Measurements from ENCODE around the gene MRPS7.

DNA sequence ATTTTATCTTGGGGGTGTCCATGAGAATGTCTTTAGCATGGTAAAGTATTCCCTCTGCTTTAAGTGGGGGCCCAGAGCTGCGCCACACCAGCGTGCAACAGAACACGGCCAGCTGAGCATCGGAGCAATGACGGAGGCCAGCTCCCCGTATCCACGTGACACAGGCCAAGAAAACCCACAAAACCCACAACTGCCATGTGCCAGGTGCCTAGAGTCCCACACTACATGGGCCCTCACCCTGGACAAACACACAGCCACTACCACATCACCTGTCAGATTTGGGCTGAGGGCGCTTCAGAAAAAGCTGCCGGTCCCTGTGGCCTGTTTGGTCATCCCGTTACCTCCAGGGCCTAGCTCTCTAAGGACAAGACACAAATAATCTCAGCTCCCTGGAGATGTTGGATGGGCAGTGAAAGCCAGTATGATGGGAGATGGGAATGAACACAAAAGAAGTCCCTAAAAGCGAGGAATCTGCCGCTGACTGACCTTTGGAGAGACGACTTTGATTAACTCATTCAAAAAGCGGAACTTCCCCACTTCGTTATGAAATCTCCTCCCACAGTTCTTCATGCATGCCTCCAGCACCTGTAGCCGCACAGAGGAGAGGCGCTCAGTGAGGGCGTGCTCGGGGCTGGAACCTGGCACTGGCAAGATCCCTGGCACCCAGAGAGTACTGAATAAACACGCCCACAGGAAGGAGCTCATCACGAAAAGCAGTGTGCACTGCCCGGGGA, 17.4 kb upstream of the MRPS7 start:
- TF ChIP-seq, protein P1, sequence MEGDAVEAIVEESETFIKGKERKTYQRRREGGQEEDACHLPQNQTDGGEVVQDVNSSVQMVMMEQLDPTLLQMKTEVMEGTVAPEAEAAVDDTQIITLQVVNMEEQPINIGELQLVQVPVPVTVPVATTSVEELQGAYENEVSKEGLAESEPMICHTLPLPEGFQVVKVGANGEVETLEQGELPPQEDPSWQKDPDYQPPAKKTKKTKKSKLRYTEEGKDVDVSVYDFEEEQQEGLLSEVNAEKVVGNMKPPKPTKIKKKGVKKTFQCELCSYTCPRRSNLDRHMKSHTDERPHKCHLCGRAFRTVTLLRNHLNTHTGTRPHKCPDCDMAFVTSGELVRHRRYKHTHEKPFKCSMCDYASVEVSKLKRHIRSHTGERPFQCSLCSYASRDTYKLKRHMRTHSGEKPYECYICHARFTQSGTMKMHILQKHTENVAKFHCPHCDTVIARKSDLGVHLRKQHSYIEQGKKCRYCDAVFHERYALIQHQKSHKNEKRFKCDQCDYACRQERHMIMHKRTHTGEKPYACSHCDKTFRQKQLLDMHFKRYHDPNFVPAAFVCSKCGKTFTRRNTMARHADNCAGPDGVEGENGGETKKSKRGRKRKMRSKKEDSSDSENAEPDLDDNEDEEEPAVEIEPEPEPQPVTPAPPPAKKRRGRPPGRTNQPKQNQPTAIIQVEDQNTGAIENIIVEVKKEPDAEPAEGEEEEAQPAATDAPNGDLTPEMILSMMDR (IDR thresholded peaks at IDR 0.05), result no peak
- TF ChIP-seq POLR2A (IDR thresholded peaks at IDR 0.05), result no peak
- no peak for TF ChIP-seq POLR2AphosphoS5 (IDR thresholded peaks at IDR 0.05)

Measured in breast epithelium (tissue), 3 donors.